Fibroblast of lung (primary cell): Measurements from ENCODE around the gene L1CAM. TPM values are rescaled to one million over a fixed set of nuclear protein-coding genes. Genes with fewer than 3 reads are reported as not detected.

ENCODE experiments used
- DNase-seq, 2 donors: peaks; one replicate each; pipeline versions ENCODE4 v3.0.0 to v3.0.0-alpha.2; 2010; ENCODE audit warnings: low read depth in 2 of 2
- H2AFZ ChIP-seq: 2 replicates; pipeline ENCODE4 v1.5.1; 2012; ENCODE audit warnings: low read length, control low read depth, inconsistent platforms
- H3K27ac ChIP-seq: 2 replicates; pipeline ENCODE4 v1.5.1; 2011; ENCODE audit warnings: low read length, control low read depth; ENCODE audit not compliant: insufficient read depth
- H3K27me3 ChIP-seq: 2 replicates; pipeline ENCODE4 v1.5.1; 2011; ENCODE audit warnings: mild to moderate bottlenecking, low read length; ENCODE audit not compliant: control insufficient read depth, insufficient read depth
- H3K36me3 ChIP-seq: 2 replicates; pipeline ENCODE4 v1.5.1; 2011; ENCODE audit warnings: low read length; ENCODE audit not compliant: control insufficient read depth, insufficient read depth
- H3K4me1 ChIP-seq: 2 replicates; pipeline ENCODE4 v1.5.1; 2011; ENCODE audit warnings: low read length; ENCODE audit not compliant: control insufficient read depth, insufficient read depth; ENCODE audit errors: extremely low read depth
- H3K4me2 ChIP-seq: 2 replicates; pipeline ENCODE4 v1.5.1; 2011; ENCODE audit warnings: low read length, control low read depth; ENCODE audit not compliant: insufficient read depth; ENCODE audit errors: extremely low read depth
- H3K4me3 ChIP-seq, 4 experiments: fragments of 200-600 bp in 1 of 4; sonication (generic) in 1 of 4; replicated peaks in 1 of 4; 2 replicates each; pipeline ENCODE4 v1.5.1; 2011 to 2016; ENCODE audit warnings: low read length in 4 of 4, low read depth in 3 of 4, mild to moderate bottlenecking in 3 of 4, control low read depth in 2 of 4, inconsistent platforms in 1 of 4, mixed read lengths in 1 of 4; ENCODE audit not compliant: insufficient read depth in 1 of 4; ENCODE audit errors: control extremely low read depth in 1 of 4
- H3K79me2 ChIP-seq: 2 replicates; pipeline ENCODE4 v1.5.1; 2012; ENCODE audit warnings: mild to moderate bottlenecking, low read length, inconsistent platforms; ENCODE audit not compliant: control insufficient read depth, insufficient read depth
- H3K9ac ChIP-seq: 2 replicates; pipeline ENCODE4 v1.5.1; 2011; ENCODE audit warnings: mild to moderate bottlenecking, low read length, control low read depth; ENCODE audit not compliant: insufficient read depth
- H3K9me3 ChIP-seq: 2 replicates; pipeline ENCODE4 v1.5.1; 2012; ENCODE audit warnings: low read depth, low read length; ENCODE audit not compliant: control insufficient read depth, insufficient read depth
- H4K20me1 ChIP-seq: 2 replicates; pipeline ENCODE4 v1.5.1; 2011; ENCODE audit warnings: low read length; ENCODE audit not compliant: control insufficient read depth, insufficient read depth; ENCODE audit errors: extremely low read depth
- EZH2 ChIP-seq: IDR thresholded peaks from 2 replicates; pipeline ENCODE4 v1.5.1; 2012; ENCODE audit warnings: low read length, control low read depth, mild to moderate bottlenecking; ENCODE audit errors: missing control alignments
- polyA plus RNA-seq, 2 donors: library from polyadenylated mRNA; depleted of rRNA in 1 of 2; stranded (reverse) in 1 of 2; unstranded in 1 of 2; fragments of >200 nt; gene quantifications; 2 replicates each; pipeline ENCODE4 v1.2.1, GENCODE V29; 2011 to 2012; ENCODE audit warnings: missing spikeins in 1 of 2
- total RNA-seq: library from RNA; depleted of rRNA; stranded (reverse); fragments of >200 nt; gene quantifications from 2 replicates; pipeline ENCODE4 v1.2.1, GENCODE V29; 2014
- TF ChIP-seq, protein P1 (sequence below), 2 donors: IDR thresholded peaks in 1 of 2; conservative IDR thresholded peaks in 1 of 2; 1 replicate in 1 of 2; 2 replicates in 1 of 2; pipeline ENCODE4 v1.5.1; 2011 to 2012; ENCODE audit warnings: low read length in 2 of 2, control low read depth in 1 of 2, inconsistent platforms in 1 of 2, low read depth in 1 of 2, mild to moderate bottlenecking in 1 of 2

L1CAM gene
- total and polyA plus RNA-seq, 2 donors (not counting 1 experiment from before 2014, with no cell fraction given), result 0.99 to 1.7 TPM

DNA sequence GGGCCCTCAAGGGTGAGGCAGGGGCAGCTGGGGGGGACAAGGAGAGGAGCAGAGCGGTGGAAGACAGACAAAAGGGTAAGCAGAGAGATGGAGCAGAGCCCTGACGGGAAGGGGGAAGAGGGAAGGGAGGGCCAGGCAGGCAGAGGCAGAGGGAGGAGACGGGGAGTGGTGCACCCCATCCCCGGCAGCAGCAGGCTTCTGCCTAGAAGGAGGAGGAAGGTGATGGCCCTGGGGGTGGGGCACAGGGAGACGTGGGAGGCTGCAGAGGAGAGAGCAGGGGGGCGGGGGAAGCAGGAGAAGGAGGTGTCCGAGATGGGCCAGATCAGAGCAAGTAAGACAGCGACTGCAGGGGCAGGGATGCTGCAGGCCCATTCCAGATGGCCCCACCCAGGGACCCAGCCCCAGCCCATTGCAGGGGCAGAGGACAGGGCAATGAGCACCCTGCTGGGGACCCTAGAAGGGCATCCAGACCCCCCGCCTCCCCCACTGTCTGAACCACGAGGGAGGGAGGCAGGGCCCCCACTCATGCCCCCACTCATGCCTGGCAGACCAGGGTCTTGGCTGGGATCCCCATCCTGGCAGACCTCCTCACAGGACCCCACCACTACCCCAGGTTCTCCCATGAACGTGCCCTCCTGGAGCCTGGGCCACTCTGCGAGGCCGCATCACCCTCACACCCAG lies 2.7 kb downstream of the L1CAM start:
- H3K27me3 ChIP-seq, result peaks cover 31% of the 10 kb centered on the region
- no peaks in the 10 kb centered on the region for H3K36me3 ChIP-seq
- no peak overlapping the region for H3K4me3 ChIP-seq
- no peak overlapping the region for H3K4me2 ChIP-seq
- no peaks in the 10 kb centered on the region for H3K4me1 ChIP-seq
- DNase-seq, result no peak
- H4K20me1 ChIP-seq, result no peaks in the 10 kb centered on the region
- no peak overlapping the region for H3K9ac ChIP-seq
- H3K27ac ChIP-seq, result no peak overlapping the region
- no peaks in the 10 kb centered on the region for H3K79me2 ChIP-seq
- no peaks in the 10 kb centered on the region for H3K9me3 ChIP-seq
- no peak for TF ChIP-seq EZH2
- TF ChIP-seq, protein P1, sequence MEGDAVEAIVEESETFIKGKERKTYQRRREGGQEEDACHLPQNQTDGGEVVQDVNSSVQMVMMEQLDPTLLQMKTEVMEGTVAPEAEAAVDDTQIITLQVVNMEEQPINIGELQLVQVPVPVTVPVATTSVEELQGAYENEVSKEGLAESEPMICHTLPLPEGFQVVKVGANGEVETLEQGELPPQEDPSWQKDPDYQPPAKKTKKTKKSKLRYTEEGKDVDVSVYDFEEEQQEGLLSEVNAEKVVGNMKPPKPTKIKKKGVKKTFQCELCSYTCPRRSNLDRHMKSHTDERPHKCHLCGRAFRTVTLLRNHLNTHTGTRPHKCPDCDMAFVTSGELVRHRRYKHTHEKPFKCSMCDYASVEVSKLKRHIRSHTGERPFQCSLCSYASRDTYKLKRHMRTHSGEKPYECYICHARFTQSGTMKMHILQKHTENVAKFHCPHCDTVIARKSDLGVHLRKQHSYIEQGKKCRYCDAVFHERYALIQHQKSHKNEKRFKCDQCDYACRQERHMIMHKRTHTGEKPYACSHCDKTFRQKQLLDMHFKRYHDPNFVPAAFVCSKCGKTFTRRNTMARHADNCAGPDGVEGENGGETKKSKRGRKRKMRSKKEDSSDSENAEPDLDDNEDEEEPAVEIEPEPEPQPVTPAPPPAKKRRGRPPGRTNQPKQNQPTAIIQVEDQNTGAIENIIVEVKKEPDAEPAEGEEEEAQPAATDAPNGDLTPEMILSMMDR (conservative IDR thresholded peaks at IDR 0.05 in 1 of 2, IDR thresholded peaks at IDR 0.05 in 1 of 2; ENCODE audit: low read depth in 1 of 2, low read length in 2 of 2), result no peak
- H2AFZ ChIP-seq, result no peak overlapping the region

DNA sequence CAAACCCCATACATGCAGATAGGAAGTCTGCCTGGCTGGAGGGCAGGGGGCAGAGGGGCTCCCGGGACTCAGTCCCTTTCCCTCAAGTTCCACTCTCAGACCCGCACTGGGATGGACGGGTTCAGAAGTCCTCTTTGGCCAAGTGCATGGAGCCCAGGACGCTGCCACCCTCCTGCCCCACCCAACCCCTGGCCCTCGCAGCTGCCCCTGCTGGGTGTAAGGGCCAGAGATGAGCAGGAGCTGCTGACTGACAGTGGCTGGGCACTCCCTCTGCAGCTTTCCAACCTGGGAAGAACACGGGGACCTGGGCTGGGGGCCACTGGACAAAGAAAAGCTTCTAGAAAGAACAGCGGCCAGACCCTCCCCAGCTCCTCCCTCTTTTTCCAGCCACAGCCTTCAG lies 3.4 kb downstream of the L1CAM start:
- DNase-seq, result no peak
- no peak overlapping the region for H3K4me3 ChIP-seq
- TF ChIP-seq, protein P1 (conservative IDR thresholded peaks at IDR 0.05 in 1 of 2, IDR thresholded peaks at IDR 0.05 in 1 of 2; ENCODE audit: low read depth in 1 of 2, low read length in 2 of 2), result no peak
- no peak for TF ChIP-seq EZH2
- H3K9me3 ChIP-seq, result no peaks in the 10 kb centered on the region
- no peak overlapping the region for H3K27ac ChIP-seq
- H3K36me3 ChIP-seq, result no peaks in the 10 kb centered on the region
- H2AFZ ChIP-seq, result no peak overlapping the region
- no peak overlapping the region for H3K4me2 ChIP-seq
- H3K27me3 ChIP-seq, result peaks cover 29% of the 10 kb centered on the region
- no peaks in the 10 kb centered on the region for H4K20me1 ChIP-seq
- no peak overlapping the region for H3K9ac ChIP-seq
- no peaks in the 10 kb centered on the region for H3K4me1 ChIP-seq
- H3K79me2 ChIP-seq, result no peaks in the 10 kb centered on the region

DNA sequence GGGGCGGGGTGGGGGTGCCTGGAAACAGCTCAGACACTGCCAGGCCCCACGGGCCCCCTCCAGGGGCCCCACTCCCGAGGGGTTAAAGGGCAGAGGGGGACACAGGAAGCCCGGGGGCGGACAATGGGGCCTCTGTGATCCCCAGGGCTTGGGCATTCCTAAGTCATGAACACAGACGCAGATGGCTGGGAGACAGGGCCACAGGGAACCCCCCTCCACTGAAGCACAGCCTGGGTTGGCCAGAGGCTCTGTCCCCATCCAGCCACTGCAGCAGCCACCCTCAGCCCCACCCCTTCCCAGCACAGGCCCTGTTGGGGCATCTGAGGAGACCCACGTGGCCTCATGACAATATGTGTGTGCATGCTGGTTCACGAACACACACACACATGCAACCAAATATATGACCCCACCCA lies 3.9 kb downstream of the L1CAM start:
- H3K27me3 ChIP-seq, result peaks cover 27% of the 10 kb centered on the region
- no peak overlapping the region for H2AFZ ChIP-seq
- no peaks in the 10 kb centered on the region for H3K79me2 ChIP-seq
- no peaks in the 10 kb centered on the region for H3K36me3 ChIP-seq
- H3K4me1 ChIP-seq, result no peaks in the 10 kb centered on the region
- H3K27ac ChIP-seq, result no peak overlapping the region
- no peaks in the 10 kb centered on the region for H4K20me1 ChIP-seq
- no peak overlapping the region for H3K4me3 ChIP-seq
- no peak overlapping the region for H3K4me2 ChIP-seq
- H3K9me3 ChIP-seq, result no peaks in the 10 kb centered on the region
- TF ChIP-seq, protein P1 (conservative IDR thresholded peaks at IDR 0.05 in 1 of 2, IDR thresholded peaks at IDR 0.05 in 1 of 2; ENCODE audit: low read depth in 1 of 2, low read length in 2 of 2), result no peak
- no peak for TF ChIP-seq EZH2
- no peak for DNase-seq
- H3K9ac ChIP-seq, result no peak overlapping the region
